ENCODE data around the gene NEU2. TPM values are rescaled to one million over a fixed set of nuclear protein-coding genes. Genes with fewer than 3 reads are reported as not detected.

The NEU2 gene
- total and polyA plus RNA-seq, 2 of the 13 experiments (the other 11 are each of a cell fraction or from before 2014, with no cell fraction given), result not detected

DNA sequence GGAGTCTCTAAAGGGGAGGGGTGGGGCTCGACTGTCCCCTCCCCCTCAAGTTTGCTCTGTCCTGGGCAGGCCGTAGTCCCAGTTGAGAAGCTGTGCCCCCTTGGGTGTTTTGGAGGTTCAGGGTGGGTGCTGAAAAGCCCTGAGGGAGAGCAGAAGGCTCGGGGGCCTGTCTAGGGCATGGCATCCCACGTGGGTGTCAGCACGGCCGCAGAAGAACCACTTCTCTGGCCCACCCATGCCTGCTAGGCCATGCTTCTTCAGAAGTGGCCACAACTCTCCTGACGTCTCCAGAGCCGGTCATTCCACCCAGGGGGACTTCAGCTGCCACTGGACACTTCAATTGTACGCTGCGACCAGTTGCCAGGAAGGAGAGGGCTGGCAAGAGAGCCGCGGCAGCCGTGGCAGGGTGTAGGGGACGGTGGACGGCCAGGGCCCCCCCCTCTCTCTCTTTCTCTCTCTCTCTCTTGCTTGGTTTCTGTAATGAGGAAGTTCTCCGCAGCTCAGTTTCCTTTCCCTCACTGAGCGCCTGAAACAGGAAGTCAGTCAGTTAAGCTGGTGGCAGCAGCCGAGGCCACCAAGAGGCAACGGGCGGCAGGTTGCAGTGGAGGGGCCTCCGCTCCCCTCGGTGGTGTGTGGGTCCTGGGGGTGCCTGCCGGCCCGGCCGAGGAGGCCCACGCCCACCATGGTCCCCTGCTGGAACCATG, 27.5 kb downstream of the NEU2 start, which contains the start of gene INPP5D (continued):
- TF ChIP-seq ZBTB7B (CRISPR knock-in tag; IDR thresholded peaks at IDR 0.05), result 0 out of 2 replicates have a peak, but pooled peaks have one; percentile 55
- no peak for TF ChIP-seq ZC3H4 (CRISPR knock-in tag; IDR thresholded peaks at IDR 0.05; ENCODE audit: borderline replicate concordance)
- TF ChIP-seq HMGA1 (CRISPR knock-in tag; conservative IDR thresholded peaks at IDR 0.05), result no peak
- TF ChIP-seq MTF1 (CRISPR knock-in tag; IDR thresholded peaks at IDR 0.05), result no peak
- no peak for TF ChIP-seq CHD2 (IDR thresholded peaks at IDR 0.05; ENCODE audit: low read depth, low read length)
- TF ChIP-seq KDM3A (CRISPR knock-in tag; IDR thresholded peaks at IDR 0.05; ENCODE audit: low read depth), result peak; percentile 37; the same call in 1 of the 2 replicates
- TF ChIP-seq RAD51 (IDR thresholded peaks at IDR 0.05; ENCODE audit: borderline replicate concordance), result no peak
- TF ChIP-seq, protein P1, sequence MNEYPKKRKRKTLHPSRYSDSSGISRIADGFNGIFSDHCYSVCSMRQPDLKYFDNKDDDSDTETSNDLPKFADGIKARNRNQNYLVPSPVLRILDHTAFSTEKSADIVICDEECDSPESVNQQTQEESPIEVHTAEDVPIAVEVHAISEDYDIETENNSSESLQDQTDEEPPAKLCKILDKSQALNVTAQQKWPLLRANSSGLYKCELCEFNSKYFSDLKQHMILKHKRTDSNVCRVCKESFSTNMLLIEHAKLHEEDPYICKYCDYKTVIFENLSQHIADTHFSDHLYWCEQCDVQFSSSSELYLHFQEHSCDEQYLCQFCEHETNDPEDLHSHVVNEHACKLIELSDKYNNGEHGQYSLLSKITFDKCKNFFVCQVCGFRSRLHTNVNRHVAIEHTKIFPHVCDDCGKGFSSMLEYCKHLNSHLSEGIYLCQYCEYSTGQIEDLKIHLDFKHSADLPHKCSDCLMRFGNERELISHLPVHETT (CRISPR knock-in tag; conservative IDR thresholded peaks at IDR 0.05), result 0 out of 2 replicates have a peak, but pooled peaks have one; percentile 15
- no peak for TF ChIP-seq ZBTB14 (CRISPR knock-in tag; IDR thresholded peaks at IDR 0.05)
- peak; percentile 74; the same call in 1 of the 2 replicates for TF ChIP-seq ZNF776 (CRISPR knock-in tag; IDR thresholded peaks at IDR 0.05)
- peak; percentile 33; the same call in 1 of the 2 replicates for TF ChIP-seq FOXC1 (CRISPR knock-in tag; IDR thresholded peaks at IDR 0.05; ENCODE audit: borderline replicate concordance)
- peak; percentile 64; the same call in 1 of the 2 replicates for TF ChIP-seq ARHGAP35 (CRISPR knock-in tag; IDR thresholded peaks at IDR 0.05; ENCODE audit: borderline replicate concordance)
- no peak for TF ChIP-seq ZNF282 (IDR thresholded peaks at IDR 0.05; ENCODE audit: partially characterized antibody)
- no peak for TF ChIP-seq ZNF558 (CRISPR knock-in tag; IDR thresholded peaks at IDR 0.05; ENCODE audit: borderline replicate concordance)
- TF ChIP-seq ZNF614 (CRISPR knock-in tag; IDR thresholded peaks at IDR 0.05; ENCODE audit: borderline replicate concordance), result peak; percentile 43; the same call in 1 of the 2 replicates
- TF ChIP-seq, protein P2, sequence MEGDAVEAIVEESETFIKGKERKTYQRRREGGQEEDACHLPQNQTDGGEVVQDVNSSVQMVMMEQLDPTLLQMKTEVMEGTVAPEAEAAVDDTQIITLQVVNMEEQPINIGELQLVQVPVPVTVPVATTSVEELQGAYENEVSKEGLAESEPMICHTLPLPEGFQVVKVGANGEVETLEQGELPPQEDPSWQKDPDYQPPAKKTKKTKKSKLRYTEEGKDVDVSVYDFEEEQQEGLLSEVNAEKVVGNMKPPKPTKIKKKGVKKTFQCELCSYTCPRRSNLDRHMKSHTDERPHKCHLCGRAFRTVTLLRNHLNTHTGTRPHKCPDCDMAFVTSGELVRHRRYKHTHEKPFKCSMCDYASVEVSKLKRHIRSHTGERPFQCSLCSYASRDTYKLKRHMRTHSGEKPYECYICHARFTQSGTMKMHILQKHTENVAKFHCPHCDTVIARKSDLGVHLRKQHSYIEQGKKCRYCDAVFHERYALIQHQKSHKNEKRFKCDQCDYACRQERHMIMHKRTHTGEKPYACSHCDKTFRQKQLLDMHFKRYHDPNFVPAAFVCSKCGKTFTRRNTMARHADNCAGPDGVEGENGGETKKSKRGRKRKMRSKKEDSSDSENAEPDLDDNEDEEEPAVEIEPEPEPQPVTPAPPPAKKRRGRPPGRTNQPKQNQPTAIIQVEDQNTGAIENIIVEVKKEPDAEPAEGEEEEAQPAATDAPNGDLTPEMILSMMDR (CRISPR knock-in tag; IDR thresholded peaks at IDR 0.05), result no peak
- peak; percentile 24; the same call in 1 of the 2 replicates for TF ChIP-seq CBX5 (CRISPR knock-in tag; IDR thresholded peaks at IDR 0.05; ENCODE audit: borderline replicate concordance)
- TF ChIP-seq, protein P3, sequence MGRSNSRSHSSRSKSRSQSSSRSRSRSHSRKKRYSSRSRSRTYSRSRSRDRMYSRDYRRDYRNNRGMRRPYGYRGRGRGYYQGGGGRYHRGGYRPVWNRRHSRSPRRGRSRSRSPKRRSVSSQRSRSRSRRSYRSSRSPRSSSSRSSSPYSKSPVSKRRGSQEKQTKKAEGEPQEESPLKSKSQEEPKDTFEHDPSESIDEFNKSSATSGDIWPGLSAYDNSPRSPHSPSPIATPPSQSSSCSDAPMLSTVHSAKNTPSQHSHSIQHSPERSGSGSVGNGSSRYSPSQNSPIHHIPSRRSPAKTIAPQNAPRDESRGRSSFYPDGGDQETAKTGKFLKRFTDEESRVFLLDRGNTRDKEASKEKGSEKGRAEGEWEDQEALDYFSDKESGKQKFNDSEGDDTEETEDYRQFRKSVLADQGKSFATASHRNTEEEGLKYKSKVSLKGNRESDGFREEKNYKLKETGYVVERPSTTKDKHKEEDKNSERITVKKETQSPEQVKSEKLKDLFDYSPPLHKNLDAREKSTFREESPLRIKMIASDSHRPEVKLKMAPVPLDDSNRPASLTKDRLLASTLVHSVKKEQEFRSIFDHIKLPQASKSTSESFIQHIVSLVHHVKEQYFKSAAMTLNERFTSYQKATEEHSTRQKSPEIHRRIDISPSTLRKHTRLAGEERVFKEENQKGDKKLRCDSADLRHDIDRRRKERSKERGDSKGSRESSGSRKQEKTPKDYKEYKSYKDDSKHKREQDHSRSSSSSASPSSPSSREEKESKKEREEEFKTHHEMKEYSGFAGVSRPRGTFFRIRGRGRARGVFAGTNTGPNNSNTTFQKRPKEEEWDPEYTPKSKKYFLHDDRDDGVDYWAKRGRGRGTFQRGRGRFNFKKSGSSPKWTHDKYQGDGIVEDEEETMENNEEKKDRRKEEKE (IDR thresholded peaks at IDR 0.05), result no peak
- TF ChIP-seq PHF8 (CRISPR knock-in tag; IDR thresholded peaks at IDR 0.05), result peak; percentile 68
- TF ChIP-seq ZNF124 (CRISPR knock-in tag; IDR thresholded peaks at IDR 0.05), result 0 out of 2 replicates have a peak, but pooled peaks have one; percentile 4
- TF ChIP-seq REL (CRISPR knock-in tag; conservative IDR thresholded peaks at IDR 0.05), result peak; percentile 51; the same call in 1 of the 2 replicates

All from HepG2 (cell line).